Fibroblast of lung (primary cell): Measurements from ENCODE around the gene CLUH. TPM values are rescaled to one million over a fixed set of nuclear protein-coding genes. Genes with fewer than 3 reads are reported as not detected.
A peak's percentile ranks its signal among the peaks of the same experiment; 100 is the strongest.

Experiments used
- DNase-seq, 2 donors: peaks; one replicate each; pipeline versions ENCODE4 v3.0.0 to v3.0.0-alpha.2; 2010; ENCODE audit warnings: low read depth in 2 of 2
- H2AFZ ChIP-seq: 2 replicates; pipeline ENCODE4 v1.5.1; 2012; ENCODE audit warnings: low read length, control low read depth, inconsistent platforms
- H3K27ac ChIP-seq: 2 replicates; pipeline ENCODE4 v1.5.1; 2011; ENCODE audit warnings: low read length, control low read depth; ENCODE audit not compliant: insufficient read depth
- H3K27me3 ChIP-seq: 2 replicates; pipeline ENCODE4 v1.5.1; 2011; ENCODE audit warnings: mild to moderate bottlenecking, low read length; ENCODE audit not compliant: control insufficient read depth, insufficient read depth
- H3K36me3 ChIP-seq: 2 replicates; pipeline ENCODE4 v1.5.1; 2011; ENCODE audit warnings: low read length; ENCODE audit not compliant: control insufficient read depth, insufficient read depth
- H3K4me1 ChIP-seq: 2 replicates; pipeline ENCODE4 v1.5.1; 2011; ENCODE audit warnings: low read length; ENCODE audit not compliant: control insufficient read depth, insufficient read depth; ENCODE audit errors: extremely low read depth
- H3K4me2 ChIP-seq: 2 replicates; pipeline ENCODE4 v1.5.1; 2011; ENCODE audit warnings: low read length, control low read depth; ENCODE audit not compliant: insufficient read depth; ENCODE audit errors: extremely low read depth
- H3K4me3 ChIP-seq, 4 experiments: fragments of 200-600 bp in 1 of 4; sonication (generic) in 1 of 4; replicated peaks in 1 of 4; 2 replicates each; pipeline ENCODE4 v1.5.1; 2011 to 2016; ENCODE audit warnings: low read length in 4 of 4, low read depth in 3 of 4, mild to moderate bottlenecking in 3 of 4, control low read depth in 2 of 4, inconsistent platforms in 1 of 4, mixed read lengths in 1 of 4; ENCODE audit not compliant: insufficient read depth in 1 of 4; ENCODE audit errors: control extremely low read depth in 1 of 4
- H3K79me2 ChIP-seq: 2 replicates; pipeline ENCODE4 v1.5.1; 2012; ENCODE audit warnings: mild to moderate bottlenecking, low read length, inconsistent platforms; ENCODE audit not compliant: control insufficient read depth, insufficient read depth
- H3K9ac ChIP-seq: 2 replicates; pipeline ENCODE4 v1.5.1; 2011; ENCODE audit warnings: mild to moderate bottlenecking, low read length, control low read depth; ENCODE audit not compliant: insufficient read depth
- H3K9me3 ChIP-seq: 2 replicates; pipeline ENCODE4 v1.5.1; 2012; ENCODE audit warnings: low read depth, low read length; ENCODE audit not compliant: control insufficient read depth, insufficient read depth
- H4K20me1 ChIP-seq: 2 replicates; pipeline ENCODE4 v1.5.1; 2011; ENCODE audit warnings: low read length; ENCODE audit not compliant: control insufficient read depth, insufficient read depth; ENCODE audit errors: extremely low read depth
- CTCF ChIP-seq, 2 donors: IDR thresholded peaks in 1 of 2; conservative IDR thresholded peaks in 1 of 2; 1 replicate in 1 of 2; 2 replicates in 1 of 2; pipeline ENCODE4 v1.5.1; 2011 to 2012; ENCODE audit warnings: low read length in 2 of 2, control low read depth in 1 of 2, inconsistent platforms in 1 of 2, low read depth in 1 of 2, mild to moderate bottlenecking in 1 of 2
- EZH2 ChIP-seq: IDR thresholded peaks from 2 replicates; pipeline ENCODE4 v1.5.1; 2012; ENCODE audit warnings: low read length, control low read depth, mild to moderate bottlenecking; ENCODE audit errors: missing control alignments
- polyA plus RNA-seq, 2 donors: library from polyadenylated mRNA; depleted of rRNA in 1 of 2; stranded (reverse) in 1 of 2; unstranded in 1 of 2; fragments of >200 nt; gene quantifications; 2 replicates each; pipeline ENCODE4 v1.2.1, GENCODE V29; 2011 to 2012; ENCODE audit warnings: missing spikeins in 1 of 2
- total RNA-seq: library from RNA; depleted of rRNA; stranded (reverse); fragments of >200 nt; gene quantifications from 2 replicates; pipeline ENCODE4 v1.2.1, GENCODE V29; 2014

The CLUH gene
- total and polyA plus RNA-seq, 2 donors (not counting 1 experiment from before 2014, with no cell fraction given): 10.5 to 29.4 TPM

- Histone ChIP-seq H3K79me2 (peaks cover 74% of the 10 kb centered on the region), H3K4me1 (peaks cover 19% of the 10 kb centered on the region), H3K36me3 (peaks cover 4% of the 10 kb centered on the region), H2AFZ (no peak overlapping the region), H3K27ac (no peak overlapping the region), H3K4me2 (no peak overlapping the region), H3K9me3 (no peaks in the 10 kb centered on the region), H3K27me3 (no peaks in the 10 kb centered on the region), H3K4me3 (no peak overlapping the region), H3K9ac (no peak overlapping the region), H4K20me1 (peaks cover 3% of the 10 kb centered on the region)
- DNase-seq: no peak
- no peak for TF ChIP-seq EZH2
- no peak for TF ChIP-seq CTCF (conservative IDR thresholded peaks at IDR 0.05 in 1 of 2, IDR thresholded peaks at IDR 0.05 in 1 of 2; ENCODE audit: low read depth in 1 of 2, low read length in 2 of 2)
Observed at GRCh38 chr17:2706911-2707510, 4.6 kb downstream of the CLUH start.

- Histone ChIP-seq H2AFZ (no peak overlapping the region), H3K4me3 (no peak overlapping the region), H3K36me3 (peaks cover 8% of the 10 kb centered on the region), H3K79me2 (peaks cover 72% of the 10 kb centered on the region), H3K27ac (no peak overlapping the region), H3K4me2 (no peak overlapping the region), H3K9me3 (no peaks in the 10 kb centered on the region), H3K4me1 (peaks cover 19% of the 10 kb centered on the region), H3K27me3 (no peaks in the 10 kb centered on the region), H3K9ac (no peak overlapping the region), H4K20me1 (peaks cover 3% of the 10 kb centered on the region)
- no peak for DNase-seq
- TF ChIP-seq EZH2: no peak
- no peak for TF ChIP-seq CTCF (conservative IDR thresholded peaks at IDR 0.05 in 1 of 2, IDR thresholded peaks at IDR 0.05 in 1 of 2; ENCODE audit: low read depth in 1 of 2, low read length in 2 of 2)
Observed at GRCh38 chr17:2705888-2706795, 5.4 kb downstream of the CLUH start.

GRCh38 chr17:2705263-2705662 is 6.3 kb downstream of the CLUH start:
- Histone ChIP-seq H3K4me3 (no peak overlapping the region), H4K20me1 (peaks cover 3% of the 10 kb centered on the region), H3K79me2 (peaks cover 63% of the 10 kb centered on the region), H3K4me2 (peak overlapping the region; percentile 51), H3K36me3 (peaks cover 12% of the 10 kb centered on the region), H3K27ac (no peak overlapping the region), H3K27me3 (no peaks in the 10 kb centered on the region), H3K9me3 (no peaks in the 10 kb centered on the region), H3K9ac (no peak overlapping the region), H2AFZ (no peak overlapping the region), H3K4me1 (peaks cover 16% of the 10 kb centered on the region)
- peak; percentile 70 to 71 for DNase-seq
- no peak for TF ChIP-seq CTCF (conservative IDR thresholded peaks at IDR 0.05 in 1 of 2, IDR thresholded peaks at IDR 0.05 in 1 of 2; ENCODE audit: low read depth in 1 of 2, low read length in 2 of 2)
- no peak for TF ChIP-seq EZH2
